ENCODE data around the gene RALGAPB.

DNA sequence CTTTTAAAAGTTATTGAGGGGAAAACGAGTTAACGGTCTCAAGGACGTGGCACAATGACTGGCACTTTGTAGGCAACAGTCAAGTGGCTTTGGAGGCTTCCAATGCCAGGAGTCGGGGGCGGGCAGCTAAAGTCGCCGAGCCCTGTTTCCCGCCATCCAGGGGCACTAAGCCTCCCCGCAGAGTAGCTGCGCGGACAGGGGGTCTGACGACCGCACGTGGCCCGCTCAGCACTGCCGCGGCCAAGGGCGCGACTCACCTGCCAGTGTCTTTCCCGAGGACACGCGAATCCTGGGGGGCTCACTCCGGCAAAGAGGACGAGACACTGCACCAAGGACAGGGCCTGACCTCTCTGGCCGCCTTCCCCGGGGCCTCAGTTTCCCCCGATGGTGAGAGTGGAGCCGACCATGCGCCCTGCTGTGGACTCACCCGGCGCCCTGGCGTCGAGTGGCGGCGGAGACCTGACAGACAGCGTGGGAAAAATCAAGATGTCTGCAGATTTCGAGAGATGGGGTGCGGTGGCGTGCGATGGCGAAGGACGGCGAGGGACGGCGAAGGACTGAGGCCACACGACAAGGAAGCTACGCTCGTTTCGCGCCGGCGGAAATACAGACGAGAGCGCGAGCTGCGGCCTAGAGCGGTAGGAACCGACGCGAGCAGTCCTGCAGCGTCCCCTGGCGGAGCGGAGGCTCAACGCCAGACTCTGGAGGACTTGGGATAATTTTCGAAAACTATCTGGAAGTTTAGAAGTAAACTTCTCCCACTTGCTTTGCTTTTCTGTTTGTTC lies 37.7 kb upstream of the RALGAPB start, which contains the start of gene SNHG17:
- TF ChIP-seq FOXJ3 (CRISPR knock-in tag; IDR thresholded peaks at IDR 0.05) (no peak; the same call in 1 of the 2 replicates), EP300 (IDR thresholded peaks at IDR 0.05; ENCODE audit: borderline replicate concordance in 1 of 2, low read depth in 1 of 2, low read length in 1 of 2) (peak in 1 of 2 experiments; percentile 54; a peak in 1 of 4 replicates)
- TF ChIP-seq, protein P1, sequence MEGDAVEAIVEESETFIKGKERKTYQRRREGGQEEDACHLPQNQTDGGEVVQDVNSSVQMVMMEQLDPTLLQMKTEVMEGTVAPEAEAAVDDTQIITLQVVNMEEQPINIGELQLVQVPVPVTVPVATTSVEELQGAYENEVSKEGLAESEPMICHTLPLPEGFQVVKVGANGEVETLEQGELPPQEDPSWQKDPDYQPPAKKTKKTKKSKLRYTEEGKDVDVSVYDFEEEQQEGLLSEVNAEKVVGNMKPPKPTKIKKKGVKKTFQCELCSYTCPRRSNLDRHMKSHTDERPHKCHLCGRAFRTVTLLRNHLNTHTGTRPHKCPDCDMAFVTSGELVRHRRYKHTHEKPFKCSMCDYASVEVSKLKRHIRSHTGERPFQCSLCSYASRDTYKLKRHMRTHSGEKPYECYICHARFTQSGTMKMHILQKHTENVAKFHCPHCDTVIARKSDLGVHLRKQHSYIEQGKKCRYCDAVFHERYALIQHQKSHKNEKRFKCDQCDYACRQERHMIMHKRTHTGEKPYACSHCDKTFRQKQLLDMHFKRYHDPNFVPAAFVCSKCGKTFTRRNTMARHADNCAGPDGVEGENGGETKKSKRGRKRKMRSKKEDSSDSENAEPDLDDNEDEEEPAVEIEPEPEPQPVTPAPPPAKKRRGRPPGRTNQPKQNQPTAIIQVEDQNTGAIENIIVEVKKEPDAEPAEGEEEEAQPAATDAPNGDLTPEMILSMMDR (IDR thresholded peaks at IDR 0.05): peak; percentile 99
- TF ChIP-seq, protein P2, sequence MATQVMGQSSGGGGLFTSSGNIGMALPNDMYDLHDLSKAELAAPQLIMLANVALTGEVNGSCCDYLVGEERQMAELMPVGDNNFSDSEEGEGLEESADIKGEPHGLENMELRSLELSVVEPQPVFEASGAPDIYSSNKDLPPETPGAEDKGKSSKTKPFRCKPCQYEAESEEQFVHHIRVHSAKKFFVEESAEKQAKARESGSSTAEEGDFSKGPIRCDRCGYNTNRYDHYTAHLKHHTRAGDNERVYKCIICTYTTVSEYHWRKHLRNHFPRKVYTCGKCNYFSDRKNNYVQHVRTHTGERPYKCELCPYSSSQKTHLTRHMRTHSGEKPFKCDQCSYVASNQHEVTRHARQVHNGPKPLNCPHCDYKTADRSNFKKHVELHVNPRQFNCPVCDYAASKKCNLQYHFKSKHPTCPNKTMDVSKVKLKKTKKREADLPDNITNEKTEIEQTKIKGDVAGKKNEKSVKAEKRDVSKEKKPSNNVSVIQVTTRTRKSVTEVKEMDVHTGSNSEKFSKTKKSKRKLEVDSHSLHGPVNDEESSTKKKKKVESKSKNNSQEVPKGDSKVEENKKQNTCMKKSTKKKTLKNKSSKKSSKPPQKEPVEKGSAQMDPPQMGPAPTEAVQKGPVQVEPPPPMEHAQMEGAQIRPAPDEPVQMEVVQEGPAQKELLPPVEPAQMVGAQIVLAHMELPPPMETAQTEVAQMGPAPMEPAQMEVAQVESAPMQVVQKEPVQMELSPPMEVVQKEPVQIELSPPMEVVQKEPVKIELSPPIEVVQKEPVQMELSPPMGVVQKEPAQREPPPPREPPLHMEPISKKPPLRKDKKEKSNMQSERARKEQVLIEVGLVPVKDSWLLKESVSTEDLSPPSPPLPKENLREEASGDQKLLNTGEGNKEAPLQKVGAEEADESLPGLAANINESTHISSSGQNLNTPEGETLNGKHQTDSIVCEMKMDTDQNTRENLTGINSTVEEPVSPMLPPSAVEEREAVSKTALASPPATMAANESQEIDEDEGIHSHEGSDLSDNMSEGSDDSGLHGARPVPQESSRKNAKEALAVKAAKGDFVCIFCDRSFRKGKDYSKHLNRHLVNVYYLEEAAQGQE (IDR thresholded peaks at IDR 0.05; ENCODE audit: low read depth, low read length): peak; percentile 52; the same call in 1 of the 2 replicates

Data from SK-N-SH (cell line).